HEK293 (cell line): Measurements from ENCODE around the gene CALML3.
"Not testable (repeated sequence)": the region's sequence is repeated elsewhere in the genome, so short reads cannot be mapped to it uniquely, and the experiment has no call there.

Source experiments
- CTCF ChIA-PET: fragments of 350-600 bp; formaldehyde crosslinking; extraction: SDS; loops from one replicate; lab custom pipeline; 2021; ENCODE audit warnings: antibody characterized with exemption; lab: Yijun Ruan, JAX
- POLR2A ChIA-PET: fragments of 300-600 bp; formaldehyde crosslinking; extraction: SDS; loops from one replicate; lab custom pipeline; 2020; ENCODE audit warnings: antibody characterized with exemption, inconsistent platforms; lab: Yijun Ruan, JAX
- H3K27ac ChIP-seq: fragments of 200-500 bp; sonication (Bioruptor generic); 2 replicates; pipeline ENCODE4 v1.5.1; 2014; ENCODE audit warnings: low read depth, low read length, control low read depth, inconsistent platforms; ENCODE audit errors: extremely low read depth
- H3K36me3 ChIP-seq, 2 experiments: fragments of 200-500 bp in 1 of 2; sonication (Bioruptor generic) in 1 of 2; 1 replicate in 1 of 2; 2 replicates in 1 of 2; pipeline ENCODE4 v1.5.1; 2014 to 2017; ENCODE audit warnings: inconsistent platforms in 2 of 2, low read length in 2 of 2; ENCODE audit not compliant: control insufficient read depth in 2 of 2, insufficient read depth in 1 of 2
- H3K4me1 ChIP-seq: fragments of 200-500 bp; sonication (Bioruptor generic); 2 replicates; pipeline ENCODE4 v1.5.1; 2014; ENCODE audit warnings: mild to moderate bottlenecking, low read length, inconsistent platforms; ENCODE audit not compliant: control insufficient read depth, insufficient read depth
- H3K4me3 ChIP-seq: 2 replicates; pipeline ENCODE4 v1.5.1; 2011; ENCODE audit warnings: low read depth, mild to moderate bottlenecking, control low read depth, low read length, moderate library complexity
- H3K9me3 ChIP-seq: fragments of 200-500 bp; sonication (Bioruptor generic); 2 replicates; pipeline ENCODE4 v1.5.1; 2014; ENCODE audit warnings: low read depth, low read length, inconsistent platforms; ENCODE audit not compliant: control insufficient read depth, insufficient read depth
- GLI4 ChIP-seq: fragments of 450-650 bp; formaldehyde crosslinking; IDR thresholded peaks from 2 replicates; pipeline ENCODE4 v1.5.1; 2016; ENCODE audit warnings: missing biosample characterization, missing genetic modification characterization
- GLIS1 ChIP-seq: fragments of 450-650 bp; formaldehyde crosslinking; IDR thresholded peaks from 2 replicates; pipeline ENCODE4 v1.5.1; 2016; ENCODE audit warnings: missing biosample characterization, missing genetic modification characterization
- SP7 ChIP-seq: fragments of 450-650 bp; formaldehyde crosslinking; IDR thresholded peaks from 2 replicates; pipeline ENCODE4 v1.5.1; 2016; ENCODE audit warnings: missing biosample characterization, missing genetic modification characterization
- ZBTB21 ChIP-seq: fragments of 450-650 bp; formaldehyde crosslinking; IDR thresholded peaks from 2 replicates; pipeline ENCODE4 v1.5.1; 2017; ENCODE audit warnings: missing biosample characterization, missing genetic modification characterization
- ZNF133 ChIP-seq: fragments of 450-650 bp; formaldehyde crosslinking; IDR thresholded peaks from 2 replicates; pipeline ENCODE4 v1.5.1; 2016; ENCODE audit warnings: missing biosample characterization, missing genetic modification characterization
- ZNF157 ChIP-seq: fragments of 450-650 bp; formaldehyde crosslinking; IDR thresholded peaks from 2 replicates; pipeline ENCODE4 v1.5.1; 2016; ENCODE audit warnings: missing biosample characterization, missing genetic modification characterization
- ZNF184 ChIP-seq: fragments of 450-650 bp; IDR thresholded peaks from 2 replicates; pipeline ENCODE4 v1.5.1; 2018; ENCODE audit warnings: missing biosample characterization, mild to moderate bottlenecking, missing genetic modification characterization
- ZNF211 ChIP-seq: fragments of 450-650 bp; formaldehyde crosslinking; IDR thresholded peaks from 2 replicates; pipeline ENCODE4 v1.5.1; 2016; ENCODE audit warnings: low read depth, missing biosample characterization, missing genetic modification characterization
- ZNF48 ChIP-seq: fragments of 450-650 bp; formaldehyde crosslinking; IDR thresholded peaks from 2 replicates; pipeline ENCODE4 v1.5.1; 2016; ENCODE audit warnings: missing biosample characterization, missing genetic modification characterization
- ZNF548 ChIP-seq: fragments of 450-650 bp; formaldehyde crosslinking; IDR thresholded peaks from 2 replicates; pipeline ENCODE4 v1.5.1; 2016; ENCODE audit warnings: missing biosample characterization, missing genetic modification characterization
- ZNF610 ChIP-seq: fragments of 450-650 bp; formaldehyde crosslinking; IDR thresholded peaks from 2 replicates; pipeline ENCODE4 v1.5.1; 2016; ENCODE audit warnings: missing biosample characterization, missing genetic modification characterization, borderline replicate concordance
- ZNF664 ChIP-seq: fragments of 450-650 bp; formaldehyde crosslinking; IDR thresholded peaks from 2 replicates; pipeline ENCODE4 v1.5.1; 2016; ENCODE audit warnings: missing biosample characterization, missing genetic modification characterization
- ZNF707 ChIP-seq: fragments of 450-650 bp; formaldehyde crosslinking; IDR thresholded peaks from 2 replicates; pipeline ENCODE4 v1.5.1; 2016; ENCODE audit warnings: missing biosample characterization, missing genetic modification characterization
- ZNF785 ChIP-seq: fragments of 450-650 bp; formaldehyde crosslinking; IDR thresholded peaks from 2 replicates; pipeline ENCODE4 v1.5.1; 2016; ENCODE audit warnings: missing biosample characterization, missing genetic modification characterization
- TF ChIP-seq, protein P1 (sequence below): fragments of 450-650 bp; formaldehyde crosslinking; IDR thresholded peaks from 2 replicates; pipeline ENCODE4 v1.5.1; 2016; ENCODE audit warnings: missing biosample characterization, missing genetic modification characterization
- TF ChIP-seq, protein P2 (sequence below): fragments of 450-650 bp; formaldehyde crosslinking; IDR thresholded peaks from 2 replicates; pipeline ENCODE4 v1.5.1; 2016; ENCODE audit warnings: missing biosample characterization, missing genetic modification characterization

Gene CALML3

DNA sequence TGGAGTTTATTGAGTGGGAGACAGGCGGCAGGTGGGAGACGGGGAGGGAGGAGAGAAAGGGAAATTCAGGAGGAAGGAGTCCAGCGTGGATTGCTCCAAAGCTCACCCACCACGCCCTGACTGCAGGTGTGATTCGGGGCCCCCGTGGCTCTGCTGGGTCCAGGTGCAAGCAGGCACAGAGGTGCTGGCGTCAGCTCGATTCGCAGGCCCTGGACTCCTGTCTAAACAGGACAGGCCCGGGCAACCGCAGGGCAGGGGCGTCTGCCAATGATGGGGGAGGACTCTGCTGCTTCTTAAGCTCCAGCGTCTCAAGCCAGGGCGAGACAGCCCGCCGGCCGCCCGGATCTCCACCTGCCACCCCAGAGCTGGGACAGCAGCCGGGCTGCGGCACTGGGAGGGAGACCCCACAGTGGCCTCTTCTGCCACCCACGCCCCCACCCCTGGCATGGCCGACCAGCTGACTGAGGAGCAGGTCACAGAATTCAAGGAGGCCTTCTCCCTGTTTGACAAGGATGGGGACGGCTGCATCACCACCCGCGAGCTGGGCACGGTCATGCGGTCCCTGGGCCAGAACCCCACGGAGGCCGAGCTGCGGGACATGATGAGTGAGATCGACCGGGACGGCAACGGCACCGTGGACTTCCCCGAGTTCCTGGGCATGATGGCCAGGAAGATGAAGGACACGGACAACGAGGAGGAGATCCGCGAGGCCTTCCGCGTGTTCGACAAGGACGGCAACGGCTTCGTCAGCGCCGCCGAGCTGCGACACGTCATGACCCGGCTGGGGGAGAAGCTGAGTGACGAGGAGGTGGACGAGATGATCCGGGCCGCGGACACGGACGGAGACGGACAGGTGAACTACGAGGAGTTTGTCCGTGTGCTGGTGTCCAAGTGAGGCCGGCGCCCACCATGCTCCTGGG, at the start of gene CALML3:
Gene CALML3, plus strand, starts transcription at position 321 of the 920 bp plus-strand sequence. Its CDS starts 125 bp downstream, at position 446.
- Histone ChIP-seq H3K4me1 (no peaks in the 10 kb centered on the region), H3K27ac (no peak within 1 kb of the TSS), H3K9me3 (no peaks in the 10 kb centered on the region), H3K36me3 (no peaks in the 10 kb centered on the region), H3K4me3 (no peak within 1 kb of the TSS)
- POLR2A ChIA-PET: no interaction called here
- TF ChIP-seq ZNF184 (tag by site-specific recombination) (no peak), ZNF211 (tag by site-specific recombination) (no peak), SP7 (no peak), ZBTB21 (tag by site-specific recombination) (no peak), ZNF664 (tag by site-specific recombination) (no peak), ZNF785 (tag by site-specific recombination) (no peak), ZNF48 (no peak), ZNF133 (tag by site-specific recombination) (no peak), ZNF610 (tag by site-specific recombination) (no peak), ZNF157 (no peak), GLI4 (tag by site-specific recombination) (no peak), ZNF548 (tag by site-specific recombination) (no peak), GLIS1 (tag by site-specific recombination) (no peak), ZNF707 (tag by site-specific recombination) (no peak)
- TF ChIP-seq, protein P1, sequence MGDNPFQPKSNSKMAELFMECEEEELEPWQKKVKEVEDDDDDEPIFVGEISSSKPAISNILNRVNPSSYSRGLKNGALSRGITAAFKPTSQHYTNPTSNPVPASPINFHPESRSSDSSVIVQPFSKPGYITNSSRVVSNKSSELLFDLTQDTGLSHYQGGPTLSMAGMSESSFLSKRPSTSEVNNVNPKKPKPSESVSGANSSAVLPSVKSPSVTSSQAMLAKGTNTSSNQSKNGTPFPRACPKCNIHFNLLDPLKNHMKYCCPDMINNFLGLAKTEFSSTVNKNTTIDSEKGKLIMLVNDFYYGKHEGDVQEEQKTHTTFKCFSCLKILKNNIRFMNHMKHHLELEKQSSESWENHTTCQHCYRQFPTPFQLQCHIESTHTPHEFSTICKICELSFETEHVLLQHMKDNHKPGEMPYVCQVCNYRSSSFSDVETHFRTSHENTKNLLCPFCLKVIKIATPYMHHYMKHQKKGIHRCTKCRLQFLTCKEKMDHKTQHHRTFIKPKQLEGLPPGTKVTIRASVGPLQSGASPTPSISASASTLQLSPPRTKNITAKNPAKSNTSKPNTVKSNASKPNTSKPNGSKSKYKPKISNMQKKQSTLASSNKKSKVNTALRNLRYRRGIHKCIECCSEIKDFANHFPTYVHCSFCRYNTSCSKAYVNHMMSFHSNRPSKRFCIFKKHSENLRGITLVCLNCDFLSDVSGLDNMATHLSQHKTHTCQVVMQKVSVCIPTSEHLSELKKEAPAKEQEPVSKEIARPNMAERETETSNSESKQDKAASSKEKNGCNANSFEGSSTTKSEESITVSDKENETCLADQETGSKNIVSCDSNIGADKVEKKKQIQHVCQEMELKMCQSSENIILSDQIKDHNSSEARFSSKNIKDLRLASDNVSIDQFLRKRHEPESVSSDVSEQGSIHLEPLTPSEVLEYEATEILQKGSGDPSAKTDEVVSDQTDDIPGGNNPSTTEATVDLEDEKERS (tag by site-specific recombination): no peak
- TF ChIP-seq, protein P2, sequence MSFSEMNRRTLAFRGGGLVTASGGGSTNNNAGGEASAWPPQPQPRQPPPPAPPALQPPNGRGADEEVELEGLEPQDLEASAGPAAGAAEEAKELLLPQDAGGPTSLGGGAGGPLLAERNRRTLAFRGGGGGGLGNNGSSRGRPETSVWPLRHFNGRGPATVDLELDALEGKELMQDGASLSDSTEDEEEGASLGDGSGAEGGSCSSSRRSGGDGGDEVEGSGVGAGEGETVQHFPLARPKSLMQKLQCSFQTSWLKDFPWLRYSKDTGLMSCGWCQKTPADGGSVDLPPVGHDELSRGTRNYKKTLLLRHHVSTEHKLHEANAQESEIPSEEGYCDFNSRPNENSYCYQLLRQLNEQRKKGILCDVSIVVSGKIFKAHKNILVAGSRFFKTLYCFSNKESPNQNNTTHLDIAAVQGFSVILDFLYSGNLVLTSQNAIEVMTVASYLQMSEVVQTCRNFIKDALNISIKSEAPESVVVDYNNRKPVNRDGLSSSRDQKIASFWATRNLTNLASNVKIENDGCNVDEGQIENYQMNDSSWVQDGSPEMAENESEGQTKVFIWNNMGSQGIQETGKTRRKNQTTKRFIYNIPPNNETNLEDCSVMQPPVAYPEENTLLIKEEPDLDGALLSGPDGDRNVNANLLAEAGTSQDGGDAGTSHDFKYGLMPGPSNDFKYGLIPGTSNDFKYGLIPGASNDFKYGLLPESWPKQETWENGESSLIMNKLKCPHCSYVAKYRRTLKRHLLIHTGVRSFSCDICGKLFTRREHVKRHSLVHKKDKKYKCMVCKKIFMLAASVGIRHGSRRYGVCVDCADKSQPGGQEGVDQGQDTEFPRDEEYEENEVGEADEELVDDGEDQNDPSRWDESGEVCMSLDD (tag by site-specific recombination): no peak
- CTCF ChIA-PET: interaction anchor here (0.6 kb wide), 1 partner anchor 231 kb away, joined by 5 read pairs; no protein-coding TSS in a partner anchor

DNA sequence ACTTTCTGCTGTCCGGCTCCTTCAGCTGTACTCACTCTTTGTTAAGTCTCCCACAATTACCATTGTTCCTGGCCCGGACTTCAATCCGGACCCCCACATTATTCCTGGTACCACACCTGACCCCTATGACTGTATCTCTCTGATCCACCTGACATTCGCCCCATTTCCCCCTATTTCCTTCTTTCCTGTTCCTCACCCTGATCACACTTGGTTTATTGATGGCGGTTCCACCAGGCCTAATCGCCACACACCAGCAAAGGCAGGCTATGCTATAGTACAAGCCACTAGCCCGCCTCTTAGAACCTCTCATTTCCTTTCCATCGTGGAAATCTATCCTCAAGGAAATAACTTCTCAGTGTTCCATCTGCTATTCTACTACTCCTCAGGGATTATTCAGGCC, 49.7 kb upstream of the CALML3 start:
- H3K36me3 ChIP-seq, POLR2A ChIA-PET, H3K4me3 ChIP-seq, H3K27ac ChIP-seq, H3K9me3 ChIP-seq, H3K4me1 ChIP-seq: not testable (repeated sequence)
- CTCF ChIA-PET: interaction anchor here (0.6 kb wide), 1 partner anchor 9 kb away, joined by 3 read pairs; no protein-coding TSS in a partner anchor

DNA sequence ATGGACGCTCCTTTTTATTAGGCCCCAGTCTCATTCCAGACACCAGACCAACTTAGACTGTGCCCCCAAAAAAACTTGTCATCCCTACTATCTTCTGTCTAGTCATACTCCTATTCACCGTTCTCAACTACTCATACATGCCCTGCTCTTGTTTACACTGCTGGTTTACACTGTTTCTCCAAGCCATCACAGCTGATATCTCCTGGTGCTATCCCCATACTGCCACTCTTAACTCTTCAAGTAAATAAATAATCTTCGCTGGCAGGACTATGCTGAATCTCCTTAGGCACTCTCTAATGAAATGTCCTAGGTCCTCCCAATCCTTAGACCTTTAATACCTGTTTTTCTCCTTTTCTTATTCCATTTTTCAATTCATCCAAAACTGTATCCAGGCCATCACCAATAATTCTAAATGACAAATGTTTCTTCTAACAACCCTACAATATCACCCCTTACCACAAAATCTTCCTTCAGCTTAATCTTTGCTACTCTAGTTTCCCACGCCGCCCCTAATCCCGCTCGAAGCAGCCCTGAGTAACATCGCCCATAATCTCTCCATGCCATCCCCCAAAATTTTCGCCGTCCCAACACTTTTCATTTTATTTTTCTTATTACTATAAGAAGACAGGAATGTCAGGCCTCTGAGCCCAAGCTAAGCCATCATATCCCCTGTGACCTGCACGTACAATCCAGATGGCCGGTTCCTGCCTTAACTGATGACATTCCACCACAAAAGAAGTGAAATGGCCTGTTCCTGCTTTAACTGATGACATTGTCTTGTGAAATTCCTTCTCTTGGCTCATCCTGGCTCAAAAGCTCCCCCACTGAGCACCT, 48.6 kb upstream of the CALML3 start:
- H3K9me3 ChIP-seq, H3K4me3 ChIP-seq, H3K4me1 ChIP-seq, H3K36me3 ChIP-seq, H3K27ac ChIP-seq, POLR2A ChIA-PET: not testable (repeated sequence)
- CTCF ChIA-PET: interaction anchor here (0.6 kb wide), 1 partner anchor 1057 kb away, joined by 3 read pairs; no protein-coding TSS in a partner anchor
